HFFc6 (cell line): Measurements from ENCODE around the gene APMAP. TPM values are rescaled to one million over a fixed set of nuclear protein-coding genes. Genes with fewer than 3 reads are reported as not detected.

Source experiments
- DNase-seq: peaks from one replicate; pipeline ENCODE4 v3.0.0-alpha.2; 2018
- H3K27ac Mint-ChIP-seq: 2 replicates; pipeline ENCODE4 v1.8.0; 2020; ENCODE audit warnings: mild to moderate bottlenecking, mixed read lengths
- H3K27me3 Mint-ChIP-seq: 2 replicates; pipeline ENCODE4 v1.8.0; 2021; ENCODE audit warnings: mild to moderate bottlenecking, moderate library complexity, mixed read lengths; ENCODE audit not compliant: insufficient read depth
- H3K36me3 Mint-ChIP-seq: 2 replicates; pipeline ENCODE4 v1.8.0; 2021; ENCODE audit warnings: low read depth, mixed read lengths
- H3K4me1 Mint-ChIP-seq: 2 replicates; pipeline ENCODE4 v1.8.0; 2020; ENCODE audit warnings: low read depth, mixed read lengths
- H3K4me3 Mint-ChIP-seq: 2 replicates; pipeline ENCODE4 v1.8.0; 2020; ENCODE audit warnings: mild to moderate bottlenecking, moderate library complexity, mixed read lengths
- H3K9me3 Mint-ChIP-seq: 2 replicates; pipeline ENCODE4 v1.8.0; 2020; ENCODE audit warnings: mild to moderate bottlenecking, mixed read lengths
- total RNA-seq, 6 experiments: library from RNA; stranded (reverse); fragmentation: NEBNext Ultra II Directional; extraction: Animal tissue kit (Norgen Biotek cat#: 25700); gene quantifications; 2 replicates in 1 of 6; 3 replicates in 5 of 6; pipeline ENCODE4 v1.2.3, GENCODE V29; 2021
- TF ChIP-seq, protein P1 (sequence below): fragments of 200-600 bp; sonication (generic); IDR thresholded peaks from 2 replicates; pipeline ENCODE4 v1.5.0; 2021; ENCODE audit warnings: antibody characterized with exemption, mild to moderate bottlenecking

The APMAP gene
- total RNA-seq, 6 experiments from 2014 or later = 119 to 137 (median 129) TPM

DNA sequence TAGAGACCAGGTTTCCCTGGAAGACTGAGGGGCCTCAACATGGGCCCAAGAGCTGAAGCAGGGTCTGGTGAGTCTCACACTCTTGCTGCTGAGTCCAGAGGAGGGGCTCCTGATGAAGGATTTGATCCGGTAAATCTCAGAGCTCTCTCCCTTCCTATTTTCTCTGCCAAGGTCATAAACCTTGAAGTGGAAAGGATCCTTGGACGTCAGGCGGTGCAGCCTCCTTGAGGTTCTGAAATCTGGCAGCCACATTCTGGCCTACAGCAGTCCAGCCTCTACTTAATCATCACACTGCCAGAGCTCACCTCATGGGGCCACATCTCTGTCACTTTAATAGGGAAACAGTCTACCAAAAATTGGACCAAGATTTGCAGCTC is 41.4 kb upstream of the APMAP start:
- TF ChIP-seq, protein P1, sequence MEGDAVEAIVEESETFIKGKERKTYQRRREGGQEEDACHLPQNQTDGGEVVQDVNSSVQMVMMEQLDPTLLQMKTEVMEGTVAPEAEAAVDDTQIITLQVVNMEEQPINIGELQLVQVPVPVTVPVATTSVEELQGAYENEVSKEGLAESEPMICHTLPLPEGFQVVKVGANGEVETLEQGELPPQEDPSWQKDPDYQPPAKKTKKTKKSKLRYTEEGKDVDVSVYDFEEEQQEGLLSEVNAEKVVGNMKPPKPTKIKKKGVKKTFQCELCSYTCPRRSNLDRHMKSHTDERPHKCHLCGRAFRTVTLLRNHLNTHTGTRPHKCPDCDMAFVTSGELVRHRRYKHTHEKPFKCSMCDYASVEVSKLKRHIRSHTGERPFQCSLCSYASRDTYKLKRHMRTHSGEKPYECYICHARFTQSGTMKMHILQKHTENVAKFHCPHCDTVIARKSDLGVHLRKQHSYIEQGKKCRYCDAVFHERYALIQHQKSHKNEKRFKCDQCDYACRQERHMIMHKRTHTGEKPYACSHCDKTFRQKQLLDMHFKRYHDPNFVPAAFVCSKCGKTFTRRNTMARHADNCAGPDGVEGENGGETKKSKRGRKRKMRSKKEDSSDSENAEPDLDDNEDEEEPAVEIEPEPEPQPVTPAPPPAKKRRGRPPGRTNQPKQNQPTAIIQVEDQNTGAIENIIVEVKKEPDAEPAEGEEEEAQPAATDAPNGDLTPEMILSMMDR = no peak
- no peak for DNase-seq
- no peaks in the 10 kb centered on the region for H3K36me3 Mint-ChIP-seq
- H3K27ac Mint-ChIP-seq = no peak overlapping the region
- no peaks in the 10 kb centered on the region for H3K9me3 Mint-ChIP-seq
- no peaks in the 10 kb centered on the region for H3K4me1 Mint-ChIP-seq
- peaks cover 8% of the 10 kb centered on the region for H3K27me3 Mint-ChIP-seq
- H3K4me3 Mint-ChIP-seq = no peak overlapping the region

DNA sequence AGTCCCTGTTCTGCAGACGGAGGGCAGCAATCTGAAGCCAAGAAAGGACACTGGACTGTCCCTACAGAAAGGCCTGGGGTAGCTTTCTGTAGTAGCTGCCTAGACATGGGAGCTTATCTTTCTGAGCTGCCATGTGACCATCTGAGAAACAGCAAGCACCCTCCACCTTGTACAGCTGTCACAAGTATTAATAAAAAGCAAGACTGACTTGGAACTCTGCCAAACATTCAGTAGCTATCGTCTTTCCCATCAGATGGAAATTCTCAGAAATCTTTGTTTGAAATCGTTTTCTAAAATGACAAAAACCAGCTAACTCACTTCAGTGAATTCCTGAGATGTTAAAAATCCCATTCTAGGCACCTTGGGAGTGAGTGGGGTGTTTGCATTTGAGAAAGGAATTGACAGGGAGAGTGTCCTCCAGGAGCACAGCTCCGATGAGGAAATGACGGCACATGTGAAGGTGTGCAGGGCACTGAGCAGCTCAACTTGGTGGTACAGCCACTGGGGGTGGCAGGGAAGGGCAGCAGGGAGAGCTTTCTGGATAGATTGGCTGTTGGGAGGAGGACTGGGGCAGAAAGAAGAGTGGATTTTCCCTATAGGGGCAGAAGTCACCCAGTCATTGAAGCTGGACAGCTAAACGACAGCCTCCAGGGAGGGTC is 40.8 kb upstream of the APMAP start:
- Mint-ChIP-seq H3K4me1 (no peaks in the 10 kb centered on the region), H3K9me3 (no peaks in the 10 kb centered on the region), H3K27me3 (peaks cover 8% of the 10 kb centered on the region), H3K4me3 (no peak overlapping the region), H3K36me3 (no peaks in the 10 kb centered on the region), H3K27ac (no peak overlapping the region)
- TF ChIP-seq, protein P1 = no peak
- DNase-seq = no peak

DNA sequence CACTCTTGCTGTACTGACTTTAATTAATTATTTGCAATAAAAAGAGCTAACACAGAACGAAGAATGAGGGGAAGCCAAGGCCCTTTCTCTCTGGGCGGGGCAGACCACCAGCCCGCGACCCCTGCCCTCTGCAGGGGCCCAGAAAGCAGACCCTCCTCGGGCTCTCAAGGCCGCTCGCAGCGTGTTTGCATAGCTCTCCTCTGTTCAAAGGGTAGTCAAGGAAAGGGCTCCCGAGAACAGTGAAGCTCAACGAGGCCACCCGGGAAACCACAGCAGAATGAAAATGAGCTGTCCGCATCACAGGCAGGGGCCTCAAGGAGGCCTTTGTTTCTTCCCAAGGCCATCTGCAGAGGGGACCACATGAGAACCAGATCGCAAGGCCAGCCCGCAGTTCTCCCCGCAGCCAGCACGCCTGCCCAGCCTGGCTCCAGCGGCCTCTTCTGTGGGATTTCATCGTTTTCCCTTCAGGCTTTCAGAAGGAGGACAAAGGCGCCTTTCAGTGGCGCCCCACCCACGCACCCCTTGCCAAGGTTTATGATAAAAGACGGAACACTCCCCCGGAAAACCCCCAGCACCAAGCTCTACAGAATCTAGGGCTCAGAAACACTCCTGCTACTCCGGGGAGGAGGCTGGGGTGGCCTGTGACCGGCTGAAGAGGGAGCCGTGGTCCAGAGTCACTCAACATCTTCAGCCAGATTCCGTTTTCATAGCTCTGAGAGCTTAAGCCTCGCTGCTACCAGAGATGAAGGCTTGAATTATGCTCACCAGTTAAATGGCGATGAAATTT is 40.1 kb upstream of the APMAP start:
- TF ChIP-seq, protein P1 = no peak
- Mint-ChIP-seq H3K4me1 (no peaks in the 10 kb centered on the region), H3K4me3 (no peak overlapping the region), H3K36me3 (no peaks in the 10 kb centered on the region), H3K27me3 (peaks cover 7% of the 10 kb centered on the region), H3K27ac (no peak overlapping the region), H3K9me3 (no peaks in the 10 kb centered on the region)
- no peak for DNase-seq

DNA sequence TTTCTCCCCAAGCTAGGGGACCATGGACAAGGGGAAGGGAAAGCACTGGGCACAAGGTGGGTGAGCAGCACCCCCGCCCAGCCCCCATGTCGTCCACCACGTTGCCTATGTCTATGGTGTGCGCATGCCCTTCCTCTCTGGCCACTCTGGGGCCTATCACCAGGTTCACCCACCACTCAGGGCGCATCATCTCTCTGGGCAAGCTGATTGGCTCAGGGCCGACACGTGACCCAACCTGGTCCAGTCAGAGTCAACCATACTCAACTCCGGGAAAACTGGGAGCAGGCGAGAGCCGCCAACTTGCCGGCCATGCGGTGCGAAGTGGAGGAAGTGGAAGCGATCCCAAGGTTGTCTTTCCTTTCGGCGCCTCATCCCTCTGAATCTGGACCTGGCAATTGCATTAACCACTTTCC is 39.5 kb upstream of the APMAP start:
- Mint-ChIP-seq H3K27ac (no peak overlapping the region), H3K4me1 (no peaks in the 10 kb centered on the region), H3K4me3 (no peak overlapping the region), H3K36me3 (no peaks in the 10 kb centered on the region), H3K27me3 (peaks cover 6% of the 10 kb centered on the region), H3K9me3 (no peaks in the 10 kb centered on the region)
- TF ChIP-seq, protein P1 = no peak
- DNase-seq = no peak

DNA sequence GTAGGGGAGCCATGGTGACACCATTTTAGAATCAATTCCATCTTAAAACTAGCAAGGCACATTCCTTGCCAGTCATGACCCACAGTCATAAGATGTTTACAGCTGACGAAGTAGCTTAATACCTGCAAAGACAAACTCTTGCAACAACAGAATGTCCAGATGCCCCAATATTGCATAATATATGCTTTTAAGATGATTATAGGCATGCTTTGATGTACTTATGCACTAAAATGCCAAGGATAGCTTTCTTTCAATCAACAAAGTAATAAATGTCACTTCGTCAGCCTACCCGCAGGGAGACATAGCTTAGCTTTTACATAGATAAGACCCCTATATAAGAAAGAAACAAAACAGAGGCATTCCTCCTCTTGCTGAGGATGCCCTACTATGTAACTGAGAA is 38.7 kb upstream of the APMAP start:
- DNase-seq = no peak
- no peaks in the 10 kb centered on the region for H3K36me3 Mint-ChIP-seq
- H3K27ac Mint-ChIP-seq = no peak overlapping the region
- H3K9me3 Mint-ChIP-seq = no peaks in the 10 kb centered on the region
- no peak overlapping the region for H3K4me3 Mint-ChIP-seq
- peaks cover 6% of the 10 kb centered on the region for H3K27me3 Mint-ChIP-seq
- no peaks in the 10 kb centered on the region for H3K4me1 Mint-ChIP-seq
- TF ChIP-seq, protein P1 = no peak
